ENCODE results near the gene CYB5R3.
"Not testable (repeated sequence)": the region's sequence is repeated elsewhere in the genome, so short reads cannot be mapped to it uniquely, and the experiment has no call there.

- TF ChIP-seq, protein P1, sequence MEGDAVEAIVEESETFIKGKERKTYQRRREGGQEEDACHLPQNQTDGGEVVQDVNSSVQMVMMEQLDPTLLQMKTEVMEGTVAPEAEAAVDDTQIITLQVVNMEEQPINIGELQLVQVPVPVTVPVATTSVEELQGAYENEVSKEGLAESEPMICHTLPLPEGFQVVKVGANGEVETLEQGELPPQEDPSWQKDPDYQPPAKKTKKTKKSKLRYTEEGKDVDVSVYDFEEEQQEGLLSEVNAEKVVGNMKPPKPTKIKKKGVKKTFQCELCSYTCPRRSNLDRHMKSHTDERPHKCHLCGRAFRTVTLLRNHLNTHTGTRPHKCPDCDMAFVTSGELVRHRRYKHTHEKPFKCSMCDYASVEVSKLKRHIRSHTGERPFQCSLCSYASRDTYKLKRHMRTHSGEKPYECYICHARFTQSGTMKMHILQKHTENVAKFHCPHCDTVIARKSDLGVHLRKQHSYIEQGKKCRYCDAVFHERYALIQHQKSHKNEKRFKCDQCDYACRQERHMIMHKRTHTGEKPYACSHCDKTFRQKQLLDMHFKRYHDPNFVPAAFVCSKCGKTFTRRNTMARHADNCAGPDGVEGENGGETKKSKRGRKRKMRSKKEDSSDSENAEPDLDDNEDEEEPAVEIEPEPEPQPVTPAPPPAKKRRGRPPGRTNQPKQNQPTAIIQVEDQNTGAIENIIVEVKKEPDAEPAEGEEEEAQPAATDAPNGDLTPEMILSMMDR (IDR thresholded peaks at IDR 0.05): not testable (repeated sequence)
- TF ChIP-seq POLR2A, EP300 (IDR thresholded peaks at IDR 0.05): not testable (repeated sequence)
Measured at GRCh38 chr22:42570580-42570979, 78.6 kb downstream of the CYB5R3 start.
